Bladder microvascular endothelial cell (primary cell): Measurements from ENCODE around the gene SLC35D1. TPM values are rescaled to one million over a fixed set of nuclear protein-coding genes. Genes with fewer than 3 reads are reported as not detected.

ENCODE experiments used
- total RNA-seq: library from RNA; depleted of rRNA; stranded (reverse); fragments of >200 nt; gene quantifications from 2 replicates; pipeline ENCODE4 v1.2.3, GENCODE V29; 2014

The SLC35D1 gene
- 2.6 and 6.9 TPM in 2 replicates for total RNA-seq

DNA sequence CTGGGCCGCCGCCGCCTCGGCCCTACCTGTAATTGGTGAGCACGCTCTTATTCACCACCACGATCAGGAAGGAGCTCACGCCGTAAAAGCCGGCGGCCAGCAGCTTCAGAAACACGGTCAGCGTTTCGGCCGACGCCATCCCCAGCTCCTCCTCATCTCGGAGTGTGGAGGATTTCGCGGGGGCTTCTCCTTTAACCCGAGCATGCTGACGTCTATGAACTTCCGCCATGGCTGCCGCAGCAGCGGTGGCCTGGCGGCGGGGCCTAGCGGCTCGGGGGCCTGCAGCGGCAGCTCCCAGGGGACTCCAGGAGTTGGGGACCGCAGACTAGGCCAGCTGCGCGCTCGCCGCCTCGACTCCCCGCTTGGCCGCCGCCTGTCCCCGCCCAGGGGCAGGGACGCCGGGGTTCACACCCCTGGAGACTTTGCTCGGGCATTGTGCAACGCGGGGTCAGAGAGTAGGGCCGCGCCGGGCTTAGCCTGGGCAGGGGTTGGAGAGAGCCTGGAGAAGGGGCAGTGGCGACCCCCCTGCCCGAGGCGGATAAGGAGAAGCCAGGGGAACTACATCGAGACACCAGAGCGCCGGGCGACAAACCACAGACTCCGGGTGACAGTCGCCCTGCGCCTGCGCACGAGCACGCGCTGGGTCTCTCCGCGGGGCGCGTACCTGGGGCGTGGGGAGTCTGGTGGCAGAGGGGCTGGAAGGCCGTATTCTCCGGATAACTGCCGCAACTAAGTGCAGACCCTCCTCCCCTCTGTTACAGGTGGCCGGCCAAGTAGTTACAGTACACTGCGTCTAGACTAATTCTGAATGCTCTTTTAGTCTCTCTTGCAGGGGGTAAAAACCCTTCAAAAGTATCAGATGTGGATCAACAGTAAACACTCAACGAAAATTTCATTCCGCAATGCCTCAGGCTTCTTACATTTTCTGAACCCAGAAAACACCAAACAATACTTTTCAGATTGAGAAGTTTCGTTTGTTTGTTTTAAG, at the start of gene SLC35D1:
Gene SLC35D1 (minus strand): TSS at position 364 of the 988 bp plus-strand sequence. CDS start 135 bp downstream, at position 229.

Other genes with a start within 250 kb of the SLC35D1 start
- 2.6 and 3.4 TPM in 2 replicates for gene DNAI4, start 129.3 kb downstream of the SLC35D1 start, total RNA-seq
- gene MIER1, start 129.2 kb downstream of the SLC35D1 start, total RNA-seq: 16.5 and 34.7 TPM in 2 replicates
- gene C1orf141, start 80.8 kb upstream of the SLC35D1 start, total RNA-seq: not detected in 2 replicates
- gene IL23R, start 112.3 kb upstream of the SLC35D1 start, total RNA-seq: not detected in 2 replicates